ENCODE data around the gene NNMT.
A peak's percentile ranks its signal among the peaks of the same experiment; 100 is the strongest.

The NNMT gene

GRCh38 chr11:114253771-114254170 lies 42.4 kb upstream of the NNMT start:
- H3K4me3 ChIP-seq (ENCODE audit: low read depth, low read length) = no peak overlapping the region
- peak; percentile 17 for TF ChIP-seq CTCF (conservative IDR thresholded peaks at IDR 0.05; ENCODE audit: low read depth, low read length)
- no peak for DNase-seq (ENCODE audit: low read depth)

GRCh38 chr11:114254571-114255146 lies 41.5 kb upstream of the NNMT start:
- no peak overlapping the region for H3K4me3 ChIP-seq (ENCODE audit: low read depth, low read length)
- no peak for TF ChIP-seq CTCF (conservative IDR thresholded peaks at IDR 0.05; ENCODE audit: low read depth, low read length)
- DNase-seq (ENCODE audit: low read depth) = no peak

GRCh38 chr11:114255289-114255688 lies 40.9 kb upstream of the NNMT start:
- no peak for DNase-seq (ENCODE audit: low read depth)
- H3K4me3 ChIP-seq (ENCODE audit: low read depth, low read length) = no peak overlapping the region
- no peak for TF ChIP-seq CTCF (conservative IDR thresholded peaks at IDR 0.05; ENCODE audit: low read depth, low read length)

GRCh38 chr11:114256176-114256966 lies 39.8 kb upstream of the NNMT start:
- no peak overlapping the region for H3K4me3 ChIP-seq (ENCODE audit: low read depth, low read length)
- DNase-seq (ENCODE audit: low read depth) = no peak
- no peak for TF ChIP-seq CTCF (conservative IDR thresholded peaks at IDR 0.05; ENCODE audit: low read depth, low read length)

GRCh38 chr11:114256967-114257286 lies 39.3 kb upstream of the NNMT start:
- H3K4me3 ChIP-seq (ENCODE audit: low read depth, low read length) = no peak overlapping the region
- TF ChIP-seq CTCF (conservative IDR thresholded peaks at IDR 0.05; ENCODE audit: low read depth, low read length) = no peak
- no peak for DNase-seq (ENCODE audit: low read depth)

- peak; percentile 40 for TF ChIP-seq CTCF (conservative IDR thresholded peaks at IDR 0.05; ENCODE audit: low read depth, low read length)
- peak; percentile 59 for DNase-seq (ENCODE audit: low read depth)
- H3K4me3 ChIP-seq (ENCODE audit: low read depth, low read length) = peak overlapping the region; percentile 14
Measured at GRCh38 chr11:114257621-114258558, 38.3 kb upstream of the NNMT start.
